Vagina (tissue), 2 donors: ENCODE results near the gene RIPK3.

Experiments
- CTCF ChIP-seq, 3 experiments: fragments of 450-650 bp in 2 of 3; fragments of 200-600 bp in 1 of 3; sonication (generic) in 1 of 3; IDR thresholded peaks; one replicate each; pipeline ENCODE4 v1.5.1; 2017 to 2019; ENCODE audit warnings: antibody characterized with exemption in 3 of 3, mild to moderate bottlenecking in 2 of 3, moderate library complexity in 2 of 3
- POLR2A ChIP-seq, 2 donors: fragments of 450-650 bp; IDR thresholded peaks; one replicate each; pipeline ENCODE4 v1.6.1; 2017; ENCODE audit warnings: antibody characterized with exemption in 2 of 2, mild to moderate bottlenecking in 2 of 2, moderate library complexity in 2 of 2
- POLR2AphosphoS5 ChIP-seq, 2 donors: sonication (generic); formaldehyde crosslinking; IDR thresholded peaks; one replicate each; pipeline ENCODE4 v1.9.0; 2017; ENCODE audit warnings: antibody characterized with exemption in 2 of 2, mild to moderate bottlenecking in 2 of 2, low read depth in 1 of 2; ENCODE audit not compliant: insufficient read depth in 1 of 2

GRCh38 chr14:24367514-24368211 is 27.9 kb upstream of the RIPK3 start, which contains the start of gene NFATC4:
- TF ChIP-seq POLR2AphosphoS5 (IDR thresholded peaks at IDR 0.05; ENCODE audit: insufficient read depth in 1 of 2, low read depth in 1 of 2) (peak in 1 of 2 donors; percentile 47), POLR2A (IDR thresholded peaks at IDR 0.05) (peak in 1 of 2 donors; percentile 13), CTCF (IDR thresholded peaks at IDR 0.05) (no peak)
